Cerebellar nuclear complex (tissue), 1 donor: Measurements from ENCODE around the gene GPR78.

Experiments used
- DNase-seq, 2 experiments: peaks; one replicate each; lab custom pipeline; 2025; lab: John Stamatoyannopoulos, UW

GPR78 gene, protein sequence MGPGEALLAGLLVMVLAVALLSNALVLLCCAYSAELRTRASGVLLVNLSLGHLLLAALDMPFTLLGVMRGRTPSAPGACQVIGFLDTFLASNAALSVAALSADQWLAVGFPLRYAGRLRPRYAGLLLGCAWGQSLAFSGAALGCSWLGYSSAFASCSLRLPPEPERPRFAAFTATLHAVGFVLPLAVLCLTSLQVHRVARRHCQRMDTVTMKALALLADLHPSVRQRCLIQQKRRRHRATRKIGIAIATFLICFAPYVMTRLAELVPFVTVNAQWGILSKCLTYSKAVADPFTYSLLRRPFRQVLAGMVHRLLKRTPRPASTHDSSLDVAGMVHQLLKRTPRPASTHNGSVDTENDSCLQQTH

DNA sequence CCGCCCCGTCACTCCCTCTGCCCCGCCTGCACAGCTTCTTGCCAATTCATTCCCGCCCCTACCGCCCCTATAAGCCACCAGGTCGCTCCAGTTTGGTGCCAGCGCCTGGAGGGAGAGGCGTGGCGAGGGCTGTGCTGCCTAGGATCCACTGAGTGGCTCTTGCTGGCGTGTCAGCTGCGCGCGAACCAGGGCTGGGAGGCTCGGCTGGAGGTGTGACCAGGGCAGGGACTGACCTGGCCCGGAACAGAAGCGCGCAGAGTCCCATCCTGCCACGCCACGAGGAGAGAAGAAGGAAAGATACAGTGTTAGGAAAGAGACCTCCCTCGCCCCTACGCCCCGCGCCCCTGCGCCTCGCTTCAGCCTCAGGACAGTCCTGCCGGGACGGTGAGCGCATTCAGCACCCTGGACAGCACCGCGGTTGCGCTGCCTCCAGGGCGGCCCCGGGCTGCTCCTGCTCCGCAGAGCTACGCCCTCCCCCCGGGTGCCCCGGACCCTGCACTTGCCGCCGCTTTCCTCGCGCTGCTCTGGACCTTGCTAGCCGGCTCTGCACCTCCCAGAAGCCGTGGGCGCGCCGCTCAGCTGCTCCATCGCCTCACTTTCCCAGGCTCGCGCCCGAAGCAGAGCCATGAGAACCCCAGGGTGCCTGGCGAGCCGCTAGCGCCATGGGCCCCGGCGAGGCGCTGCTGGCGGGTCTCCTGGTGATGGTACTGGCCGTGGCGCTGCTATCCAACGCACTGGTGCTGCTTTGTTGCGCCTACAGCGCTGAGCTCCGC lies at the start of gene GPR78:
Gene GPR78 (plus strand): TSS at position 72 of the 773 bp plus-strand sequence. CDS start 591 bp downstream, at position 663.
- DNase-seq, result no peak

DNA sequence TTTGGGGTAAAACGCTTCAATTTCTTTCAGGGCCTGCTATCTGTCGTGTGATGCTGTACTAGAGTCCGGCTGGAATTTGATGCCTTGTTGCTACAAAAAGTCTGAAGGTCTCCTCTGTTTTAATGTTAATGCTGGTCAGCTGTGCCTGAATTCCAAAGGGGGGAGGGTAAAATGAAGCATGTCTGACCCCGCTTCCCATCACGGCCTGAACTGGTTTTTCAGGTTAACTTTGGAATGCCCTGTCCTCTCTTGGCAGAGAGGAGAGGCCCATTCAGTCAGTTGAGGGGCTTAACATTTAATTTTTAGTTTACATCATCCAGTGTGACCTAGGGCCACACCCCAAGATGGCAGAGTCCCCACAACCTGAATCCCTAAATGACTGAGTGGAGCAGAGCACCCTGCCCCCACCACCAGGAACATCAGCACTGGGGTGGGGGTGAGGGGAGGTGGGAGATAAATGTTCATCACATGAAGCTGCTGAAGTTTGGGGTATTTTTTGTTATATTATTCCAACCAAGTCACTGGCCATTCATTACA lies 47.9 kb upstream of the GPR78 start:
- DNase-seq, result no peak

DNA sequence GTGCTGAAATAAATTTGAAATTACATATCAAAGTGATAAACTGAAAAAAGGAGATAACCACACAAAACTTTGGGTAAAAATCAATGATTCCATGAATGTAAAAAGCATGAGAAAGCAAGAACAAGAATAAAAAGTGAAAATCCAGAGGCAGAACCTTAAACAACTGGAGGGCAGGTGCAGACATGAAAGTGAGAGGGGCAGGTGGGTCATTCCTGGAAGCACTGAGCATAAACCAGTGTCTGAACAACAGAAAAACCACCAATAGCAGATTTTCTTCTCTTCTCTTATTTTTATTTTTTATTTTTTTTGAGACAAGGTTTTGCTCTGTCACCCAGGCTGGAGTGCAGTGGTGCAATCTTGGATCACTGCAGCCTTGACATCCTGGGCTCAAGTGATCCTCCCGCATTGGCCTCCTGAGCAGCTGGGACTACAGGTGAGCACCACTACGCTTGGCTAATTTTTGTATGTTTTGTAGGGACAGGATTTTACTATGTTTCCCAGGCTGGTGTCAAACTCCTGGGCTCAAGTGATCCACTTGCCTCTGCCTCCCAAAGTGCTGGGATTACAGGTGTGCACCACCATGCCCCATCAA lies 46.8 kb upstream of the GPR78 start:
- DNase-seq, result no peak

DNA sequence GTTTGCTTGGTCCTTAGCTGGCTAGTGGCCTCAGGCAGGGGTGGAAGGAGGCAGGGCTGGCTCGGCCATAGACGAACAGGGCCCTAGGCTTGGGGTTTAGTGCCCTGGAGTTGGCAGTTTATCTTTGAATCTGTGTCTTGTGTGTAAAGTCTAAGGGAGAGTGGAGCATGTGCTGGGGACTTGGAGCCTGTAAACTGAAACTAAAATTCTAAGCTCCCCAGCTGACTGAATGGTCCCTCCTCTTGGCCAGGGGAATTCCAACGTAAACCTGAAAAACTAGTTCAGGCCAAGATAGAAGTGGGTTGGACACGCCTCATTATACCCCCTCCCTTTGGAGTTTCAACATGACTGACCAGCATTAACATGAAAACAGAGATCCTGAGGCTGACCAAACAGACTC lies 46.1 kb upstream of the GPR78 start:
- no peak for DNase-seq

DNA sequence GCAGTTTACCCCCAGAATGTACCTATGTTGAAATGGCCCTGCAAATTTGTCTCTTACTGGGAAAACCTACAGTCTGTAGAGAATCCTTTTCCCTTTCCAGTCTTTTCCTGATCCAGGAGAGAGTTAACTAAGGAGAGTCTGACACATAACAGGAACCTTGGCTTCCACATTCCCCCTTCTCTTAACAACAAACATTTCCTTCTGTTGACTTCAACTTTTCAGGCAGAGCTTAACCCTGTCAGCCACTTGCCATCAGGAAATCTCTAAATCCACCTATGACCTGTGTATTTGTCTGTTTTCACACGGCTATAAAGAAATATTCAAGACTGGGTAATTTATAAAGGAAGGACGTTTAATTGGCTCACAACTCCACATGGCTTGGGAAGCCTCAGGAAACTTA lies 45.6 kb upstream of the GPR78 start:
- no peak for DNase-seq

DNA sequence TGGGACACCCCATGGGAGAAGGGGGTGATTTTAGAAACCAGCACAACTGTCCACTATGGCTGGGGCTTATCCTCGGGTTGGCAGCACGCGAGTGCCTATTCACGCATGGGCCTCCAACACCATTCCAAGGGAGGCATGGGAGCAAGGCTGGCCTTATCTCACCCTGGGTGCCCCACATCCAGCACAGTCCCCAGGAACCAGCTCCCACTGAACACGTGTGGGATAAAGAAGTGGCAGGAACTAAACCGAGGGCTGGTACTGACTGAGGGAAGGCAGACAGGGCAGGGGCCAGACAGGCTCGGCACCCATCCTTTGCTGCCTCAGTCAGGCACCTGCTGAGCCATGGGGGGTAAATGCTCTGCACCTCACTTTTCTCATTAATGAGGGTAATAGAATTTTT lies 43.7 kb upstream of the GPR78 start:
- DNase-seq, result no peak

DNA sequence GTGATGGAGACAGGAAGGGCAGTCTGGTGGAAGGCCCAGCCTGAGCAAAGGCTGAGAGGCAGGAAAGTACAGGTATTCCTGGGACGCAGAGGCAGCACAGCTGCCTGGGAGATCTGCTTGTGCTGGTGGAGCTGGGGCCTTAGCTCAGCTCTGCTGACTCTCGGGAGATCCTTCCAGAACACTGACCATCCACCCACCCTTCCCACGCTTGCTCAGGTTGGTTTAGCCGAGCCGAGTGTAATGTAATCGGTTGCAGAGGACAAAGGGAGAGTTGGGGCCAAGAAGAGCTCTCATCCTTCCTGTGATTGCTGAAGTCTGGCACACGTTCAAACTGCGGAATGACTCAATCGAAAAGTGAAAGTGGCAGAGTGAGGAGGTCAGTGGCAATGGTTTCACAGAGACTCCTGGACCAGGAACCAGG lies 43.1 kb upstream of the GPR78 start:
- DNase-seq, result no peak

DNA sequence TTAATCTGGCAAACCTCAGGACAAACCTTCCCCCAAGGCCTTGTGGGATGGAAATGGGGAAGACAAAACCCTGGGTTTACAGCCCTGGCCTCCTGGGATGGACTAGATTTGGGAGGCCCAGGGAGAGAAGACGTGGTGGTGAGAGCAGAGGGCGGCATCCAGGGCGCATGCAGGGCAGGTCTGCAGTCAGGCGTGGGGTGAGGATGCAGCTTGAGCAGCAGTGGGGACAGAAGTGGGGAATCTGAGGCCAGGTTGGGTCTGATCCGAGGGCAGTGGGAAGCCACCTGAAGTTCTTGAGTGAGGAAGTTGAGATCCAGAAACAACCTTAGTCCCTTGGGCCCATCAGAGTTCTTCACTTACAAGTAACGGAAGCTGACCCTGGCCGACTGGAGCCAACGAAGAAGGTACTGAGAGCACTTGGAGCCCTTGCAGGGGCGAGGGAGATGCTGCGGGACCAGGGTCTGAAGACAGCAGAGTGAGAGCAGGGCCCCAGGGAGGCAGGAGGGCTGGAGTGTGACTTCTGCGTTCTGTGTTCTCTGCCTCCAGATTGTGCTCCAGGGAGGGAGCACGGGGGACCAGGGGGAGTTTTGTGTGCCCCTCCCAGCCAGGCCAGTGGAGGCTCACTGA lies 42.0 kb upstream of the GPR78 start:
- DNase-seq, result no peak

DNA sequence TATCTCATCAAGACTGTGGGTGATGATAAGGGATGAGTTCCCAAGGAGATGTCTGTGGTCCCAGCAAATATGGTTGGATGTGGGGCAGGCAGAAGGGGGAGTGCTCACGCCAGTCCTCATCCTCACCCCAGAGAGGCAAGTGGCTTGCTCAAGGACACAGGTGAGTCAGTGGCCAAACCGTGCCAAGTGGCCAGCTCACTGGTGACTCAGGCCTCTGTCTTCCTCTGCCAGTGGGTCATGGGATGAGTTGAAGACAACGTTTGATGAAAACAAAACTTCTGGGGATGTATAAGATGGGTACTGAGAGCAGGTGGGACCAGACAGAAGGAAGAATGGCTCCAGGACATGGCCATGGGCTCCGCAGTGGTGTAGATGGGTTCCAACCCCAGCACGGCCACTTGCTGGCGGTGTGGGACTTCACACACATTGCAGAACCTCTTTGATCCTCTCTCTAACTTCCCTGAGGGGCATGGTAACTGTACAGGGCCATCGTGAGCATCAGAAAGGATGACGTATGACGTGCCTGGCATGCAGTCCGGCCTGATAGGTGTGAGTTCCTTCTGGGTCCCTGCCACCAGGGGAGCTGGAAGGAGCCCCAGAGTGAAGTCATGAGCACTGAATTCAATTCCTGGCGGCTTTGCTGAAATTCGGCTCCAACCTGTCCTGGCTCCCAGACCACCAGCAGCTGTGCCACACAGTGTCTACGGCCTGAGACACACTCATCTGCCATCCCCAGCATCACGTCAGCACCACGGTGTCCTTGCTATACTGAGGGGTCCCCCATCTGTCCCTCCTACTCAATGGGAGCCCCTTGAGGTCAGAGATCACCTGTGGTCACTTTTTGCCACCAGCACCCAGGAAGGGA lies 41.3 kb upstream of the GPR78 start:
- DNase-seq, result no peak

DNA sequence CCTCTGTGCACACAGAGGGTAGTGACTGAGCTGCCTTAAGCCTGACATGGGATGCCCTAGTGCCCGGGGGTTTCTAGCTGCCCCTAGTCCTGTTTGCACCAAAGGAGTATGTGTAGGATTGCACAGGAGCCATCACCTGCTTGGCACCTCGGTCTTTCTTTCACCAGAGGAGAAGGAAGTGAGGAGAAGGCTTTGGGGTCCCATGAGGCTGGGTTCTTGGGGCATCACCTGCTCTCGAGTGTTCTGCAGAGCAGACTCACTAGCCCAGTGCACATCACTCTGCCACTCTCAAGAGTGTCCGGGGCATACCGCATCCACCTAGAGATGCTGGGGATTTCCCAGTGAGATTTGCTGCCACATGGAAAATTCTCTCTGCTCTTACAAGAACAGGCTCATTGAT lies 40.5 kb upstream of the GPR78 start:
- DNase-seq, result no peak

DNA sequence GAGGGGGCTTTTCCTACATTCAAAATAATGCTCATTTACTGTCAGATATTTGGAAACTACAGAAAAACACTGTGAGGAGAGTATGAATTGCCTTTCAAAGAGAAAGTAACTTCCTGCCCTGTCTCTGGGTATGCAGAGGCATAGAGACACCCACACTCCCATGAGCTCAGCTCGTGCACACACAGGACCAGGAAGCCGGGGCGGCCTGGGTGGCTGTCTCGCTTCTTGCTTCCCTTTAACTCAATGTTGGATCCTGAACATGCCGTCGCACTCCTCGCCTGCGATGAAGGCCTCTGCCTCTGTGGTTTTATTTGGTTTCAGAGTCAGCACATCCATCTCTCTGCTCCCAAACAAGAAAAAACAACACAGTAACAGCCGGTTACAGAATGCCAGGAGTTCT lies 40.1 kb upstream of the GPR78 start:
- no peak for DNase-seq

DNA sequence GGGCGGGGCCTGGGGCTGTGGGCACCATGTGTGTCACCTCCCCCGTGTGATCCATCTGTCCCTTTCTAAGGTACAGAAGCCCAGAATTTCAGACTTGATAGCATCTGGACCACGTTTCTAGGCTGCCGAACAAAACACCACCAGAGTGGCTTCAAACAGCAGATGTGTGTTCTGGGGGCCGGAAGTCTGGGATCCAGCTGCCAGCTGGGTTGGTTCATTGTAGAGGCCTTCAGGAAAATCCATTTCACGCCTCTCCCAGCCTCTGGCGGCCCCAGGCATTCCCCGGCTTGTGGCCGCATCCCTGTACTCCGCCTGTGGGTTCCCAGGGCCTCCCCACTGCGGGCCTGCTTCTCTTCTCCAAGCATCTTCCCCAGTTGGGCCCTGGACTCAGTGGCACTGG lies 39.6 kb upstream of the GPR78 start:
- DNase-seq, result no peak

DNA sequence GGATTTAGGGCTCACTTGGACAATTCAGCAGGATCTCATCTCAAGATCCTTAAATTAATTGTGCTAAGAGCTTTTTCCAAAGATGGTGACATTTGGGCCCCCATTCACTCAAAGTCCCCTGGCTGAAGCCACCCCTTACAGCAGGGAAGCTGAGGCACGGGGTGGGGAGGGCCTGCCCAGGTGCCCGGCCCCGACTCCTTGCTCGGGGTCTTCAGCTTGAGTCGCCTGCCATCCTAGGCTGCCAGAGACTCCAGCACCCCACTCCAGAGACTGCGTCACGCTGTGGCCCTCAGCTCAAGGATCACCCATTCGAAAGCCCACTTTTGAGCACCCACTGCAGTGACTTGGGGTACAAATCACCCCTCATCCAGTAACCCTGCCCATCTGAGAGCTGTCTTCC lies 39.2 kb upstream of the GPR78 start:
- no peak for DNase-seq

DNA sequence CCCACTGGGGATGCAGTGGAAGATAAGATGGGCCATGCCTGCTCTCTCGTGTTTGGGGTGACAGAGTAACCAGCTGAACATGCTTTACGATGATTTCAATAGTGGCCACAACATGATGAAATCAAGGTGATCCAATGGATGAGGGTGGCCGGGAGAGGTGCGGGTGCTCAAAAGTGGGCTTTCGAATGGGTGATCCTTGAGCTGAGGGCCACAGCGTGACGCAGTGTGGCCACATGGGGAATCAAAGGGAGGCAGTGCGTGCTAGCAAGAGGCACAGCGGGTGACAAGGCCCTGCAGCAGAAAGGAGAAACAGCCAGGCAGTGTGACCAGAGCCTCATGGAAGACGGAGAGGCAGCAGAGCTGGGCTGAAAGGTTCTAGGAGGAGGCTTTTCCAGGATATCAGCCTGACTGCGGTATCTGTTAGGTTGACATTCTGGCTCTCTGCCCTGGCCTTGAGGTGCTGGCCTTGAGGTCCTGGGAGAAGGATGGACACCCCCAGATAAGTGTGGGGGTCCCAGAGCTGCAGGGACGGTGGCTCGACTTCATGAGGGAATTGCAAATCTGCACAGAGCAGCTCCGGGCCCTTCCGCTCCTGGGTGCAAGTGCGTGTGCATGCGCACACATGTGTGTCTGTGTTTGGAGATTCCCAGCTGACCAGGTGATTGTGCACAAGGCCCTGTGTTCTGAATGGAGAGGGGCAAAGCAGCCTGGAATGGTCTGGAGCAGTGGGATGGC lies 38.0 kb upstream of the GPR78 start:
- DNase-seq, result no peak

DNA sequence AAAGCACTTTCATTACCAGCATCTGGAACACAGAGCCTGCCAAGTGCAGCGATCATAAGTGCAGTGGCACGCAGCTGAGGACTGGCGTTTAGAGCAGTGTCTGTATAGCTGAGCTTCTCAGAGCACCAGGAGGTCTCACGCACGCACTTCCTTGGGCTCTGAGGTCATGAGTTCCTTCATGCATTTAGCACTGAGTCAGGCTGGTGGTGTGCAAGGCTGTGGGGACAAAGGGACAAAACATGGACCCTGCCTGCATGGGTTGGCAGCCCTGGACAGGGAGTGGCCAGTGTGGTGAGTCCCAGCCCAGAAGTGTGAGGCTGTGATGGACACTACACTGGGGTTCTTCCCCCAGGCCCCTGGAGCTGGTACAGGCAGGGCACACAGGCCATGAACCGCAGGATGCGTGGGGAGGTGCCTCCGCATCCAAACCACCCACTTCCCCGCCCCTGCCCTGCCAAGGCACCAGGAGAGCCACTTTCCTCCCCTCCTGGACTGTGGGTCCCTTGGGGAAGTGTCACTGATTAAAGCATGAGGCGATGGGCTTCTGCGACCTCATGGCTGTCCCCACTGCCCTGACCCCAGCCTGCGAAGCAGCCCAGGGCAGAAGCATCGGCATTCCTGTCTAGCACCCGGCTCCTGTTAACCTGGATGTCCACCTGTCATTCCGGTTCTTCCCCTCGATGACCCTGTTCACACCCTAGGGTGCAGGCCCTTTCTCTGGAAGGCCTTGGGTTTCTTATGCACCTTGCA lies 37.2 kb upstream of the GPR78 start:
- DNase-seq, result no peak

DNA sequence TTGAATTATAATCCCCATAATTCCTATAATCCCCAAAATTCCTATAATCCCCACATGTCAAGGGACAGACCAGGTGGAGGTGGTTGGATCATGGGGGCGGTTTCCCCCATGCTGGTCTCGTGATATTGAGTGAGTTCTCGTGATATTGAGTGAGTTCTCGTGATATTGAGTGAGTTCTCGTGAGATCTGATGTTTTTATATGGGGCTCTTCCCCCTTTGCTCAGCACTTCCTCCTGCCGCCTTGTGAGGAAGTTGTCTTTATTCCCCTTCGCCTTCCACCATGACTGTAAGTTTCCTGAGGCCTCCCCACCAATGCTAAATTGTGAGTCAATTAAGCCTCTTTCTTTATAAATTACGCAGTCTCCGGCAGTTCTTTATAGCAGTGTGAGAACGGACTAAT lies 36.6 kb upstream of the GPR78 start:
- no peak for DNase-seq

DNA sequence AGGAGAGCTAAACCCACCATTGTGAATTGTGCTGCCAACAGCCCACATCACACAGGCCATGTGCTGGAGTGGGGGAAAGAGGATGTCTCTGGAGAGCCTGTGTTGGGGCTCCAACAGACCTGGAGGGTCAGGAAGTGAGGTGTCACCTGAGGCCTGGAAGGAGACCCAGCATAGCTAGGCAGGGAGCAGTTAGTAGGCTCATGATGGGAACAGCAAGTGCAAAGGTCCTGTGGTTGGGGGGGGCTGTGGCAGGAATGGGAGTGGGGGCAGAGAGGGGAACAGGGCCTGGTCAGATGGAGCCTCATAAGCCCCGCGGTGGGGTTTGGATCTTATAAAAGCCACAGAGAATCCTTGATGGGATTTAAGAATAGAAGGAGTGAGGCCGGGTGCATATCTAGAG lies 35.9 kb upstream of the GPR78 start:
- DNase-seq, result no peak

DNA sequence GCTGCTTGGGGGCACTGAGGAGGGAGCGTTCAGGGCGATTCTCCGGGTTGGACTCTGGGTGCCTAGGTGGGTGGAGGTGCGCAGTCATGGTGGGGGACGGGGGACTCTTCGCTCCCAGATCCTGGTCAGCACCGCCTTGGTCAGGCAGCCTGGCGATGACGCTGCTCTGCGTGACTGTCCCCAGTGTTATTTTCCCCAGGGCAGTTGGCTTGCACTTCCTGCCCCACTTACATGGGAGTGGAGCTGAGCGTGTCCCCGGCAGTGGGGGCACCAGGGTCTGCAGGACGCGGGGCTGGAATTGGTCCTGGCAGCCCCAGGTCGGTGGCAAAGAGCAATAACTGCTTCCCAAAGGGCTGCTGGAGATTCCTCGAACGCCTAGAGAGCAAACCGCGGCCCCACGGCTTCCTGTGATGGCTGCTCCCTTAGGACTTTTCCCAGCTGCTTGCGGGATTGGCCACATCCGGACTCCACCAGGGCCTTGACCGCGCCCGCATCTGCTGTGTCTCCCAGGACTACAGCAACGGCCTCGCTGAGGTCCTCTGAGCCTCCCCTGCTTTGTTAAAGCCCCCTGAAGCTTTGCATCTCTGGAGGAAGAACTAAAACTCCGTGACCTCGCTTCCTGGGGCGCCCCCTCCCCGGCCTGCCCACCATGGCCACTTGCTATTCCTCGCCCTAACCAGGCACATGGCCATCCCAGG lies 35.3 kb upstream of the GPR78 start:
- DNase-seq, result no peak

DNA sequence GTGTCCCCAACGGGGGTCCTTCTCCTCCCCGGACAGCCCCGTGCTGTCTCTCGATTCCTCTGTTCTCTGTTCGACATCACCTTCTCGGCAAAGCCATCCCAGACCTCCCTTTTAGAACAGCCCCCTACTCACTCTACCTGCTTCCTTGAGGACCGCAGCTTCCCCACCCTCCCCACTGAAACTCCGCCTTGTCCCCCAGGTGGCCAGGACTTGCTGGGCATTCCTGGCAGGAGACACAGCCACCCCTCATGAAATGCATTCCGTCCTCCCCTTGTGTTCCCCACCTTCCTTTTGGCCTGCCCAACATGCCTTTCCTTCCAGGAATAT lies 34.8 kb upstream of the GPR78 start:
- DNase-seq, result no peak

DNA sequence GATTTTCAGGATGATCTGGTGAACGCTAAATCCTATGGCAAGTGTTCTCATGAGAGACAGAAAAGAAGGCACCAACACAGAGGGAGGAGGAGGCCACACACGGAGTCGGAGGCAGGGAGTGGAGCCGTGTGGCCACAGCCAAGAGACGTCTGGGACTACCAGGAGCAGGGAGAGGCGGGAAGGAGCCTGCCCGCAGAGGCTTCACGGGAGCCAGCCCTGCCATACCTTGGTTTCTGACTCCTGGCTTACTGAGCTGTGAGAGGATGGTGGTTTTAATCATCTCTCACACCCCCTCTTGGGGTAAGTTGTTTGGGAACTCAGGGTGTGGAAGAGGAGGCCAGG lies 33.5 kb upstream of the GPR78 start:
- no peak for DNase-seq
